Suppressor macrophage treated with lipopolysaccharide for 1 hour (primary cell): Measurements from ENCODE around the gene SLC9C2.
"Not testable (repeated sequence)": the region's sequence is repeated elsewhere in the genome, so short reads cannot be mapped to it uniquely, and the experiment has no call there.

Source experiments
- DNase-seq, 3 donors: peaks; one replicate each; pipeline ENCODE4 v3.0.0-alpha.2; 2020 to 2022

Gene SLC9C2

DNA sequence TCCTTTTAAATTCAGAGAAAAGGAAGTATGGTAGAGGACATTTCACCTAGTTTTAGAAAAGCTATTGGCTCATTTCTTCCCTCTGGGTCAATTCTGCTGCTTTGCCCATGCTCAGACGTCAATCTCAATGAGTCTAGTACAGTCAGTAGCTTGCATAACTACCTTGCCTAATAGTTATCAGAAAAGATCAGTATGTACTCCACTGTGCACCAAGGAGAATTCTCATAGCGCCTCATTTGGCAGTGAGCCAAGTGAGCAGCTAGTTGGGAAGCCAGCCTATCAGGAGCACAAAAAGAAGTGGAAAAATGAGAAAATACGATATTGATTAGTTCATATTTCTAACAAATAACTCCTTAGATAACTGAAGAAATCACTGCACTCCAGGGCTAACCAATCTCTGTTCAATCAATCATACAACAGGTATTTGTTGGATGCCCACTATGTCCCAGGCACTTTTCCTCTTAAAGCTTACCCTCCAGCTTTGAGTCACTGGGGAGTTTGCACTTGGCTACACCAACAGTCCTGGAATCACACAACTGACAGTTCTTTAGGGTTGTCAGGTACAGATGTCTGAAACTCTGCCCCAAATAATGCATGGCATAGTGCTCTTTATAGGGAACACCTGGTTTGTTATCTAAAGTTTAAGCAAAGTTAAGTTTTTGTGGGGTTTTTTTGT is 75.6 kb downstream of the SLC9C2 start:
- no peak for DNase-seq

DNA sequence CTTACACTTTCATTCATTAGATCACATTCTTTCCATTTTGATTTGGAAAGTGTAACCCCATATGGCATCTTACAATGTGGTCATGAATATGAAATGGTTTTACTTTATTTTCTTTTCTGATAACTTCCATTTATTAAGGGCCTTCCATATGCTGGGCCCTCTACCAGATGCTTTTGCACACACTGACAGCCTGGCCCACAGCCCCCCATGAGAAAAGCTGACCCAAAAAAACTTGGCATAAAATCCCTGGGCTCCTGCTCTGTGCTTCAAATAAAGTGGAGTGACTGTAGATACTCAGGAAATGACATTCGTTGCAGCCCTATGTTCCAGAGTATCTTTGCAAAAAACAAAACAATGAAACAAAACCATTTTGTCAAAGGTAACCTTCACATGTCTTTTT is 76.9 kb downstream of the SLC9C2 start:
- DNase-seq: no peak

DNA sequence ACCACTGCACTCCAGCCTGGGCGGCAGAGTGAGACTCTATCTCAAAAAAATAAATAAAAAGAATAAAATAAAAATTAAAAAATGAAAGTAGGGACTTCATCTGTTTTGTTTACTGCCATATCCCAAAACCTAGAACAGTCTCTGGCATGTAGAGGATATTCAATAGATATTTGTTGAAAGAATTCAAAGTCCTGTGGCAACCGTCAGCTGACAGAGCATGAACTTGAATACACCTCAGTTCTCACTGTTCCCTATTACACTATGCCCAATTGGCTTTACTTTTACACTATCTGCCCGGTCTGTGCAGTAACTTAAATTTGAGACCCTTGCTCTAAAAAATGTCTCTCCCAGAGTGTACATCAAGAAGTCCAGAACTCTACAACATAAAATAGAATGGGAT is 79.5 kb downstream of the SLC9C2 start:
- DNase-seq: no peak

DNA sequence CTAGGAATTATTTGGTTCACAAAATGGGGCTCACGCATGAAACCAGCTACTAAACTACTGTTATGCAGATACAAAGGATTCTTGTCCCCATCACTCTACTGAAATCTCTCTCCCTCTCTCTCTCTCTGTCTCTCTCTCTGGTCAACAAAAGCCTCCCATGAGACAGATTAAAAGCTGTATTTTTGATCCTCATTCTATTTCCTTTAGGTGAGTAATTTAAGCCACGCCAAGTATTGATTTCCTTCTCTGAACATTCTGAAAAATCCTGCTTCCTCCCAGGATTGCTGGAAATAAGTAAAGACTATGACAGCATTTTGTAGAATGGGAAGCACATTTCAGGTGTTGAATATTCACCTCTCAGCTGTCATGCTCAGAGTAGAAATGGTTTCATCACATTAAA is 82.1 kb downstream of the SLC9C2 start:
- DNase-seq: no peak

DNA sequence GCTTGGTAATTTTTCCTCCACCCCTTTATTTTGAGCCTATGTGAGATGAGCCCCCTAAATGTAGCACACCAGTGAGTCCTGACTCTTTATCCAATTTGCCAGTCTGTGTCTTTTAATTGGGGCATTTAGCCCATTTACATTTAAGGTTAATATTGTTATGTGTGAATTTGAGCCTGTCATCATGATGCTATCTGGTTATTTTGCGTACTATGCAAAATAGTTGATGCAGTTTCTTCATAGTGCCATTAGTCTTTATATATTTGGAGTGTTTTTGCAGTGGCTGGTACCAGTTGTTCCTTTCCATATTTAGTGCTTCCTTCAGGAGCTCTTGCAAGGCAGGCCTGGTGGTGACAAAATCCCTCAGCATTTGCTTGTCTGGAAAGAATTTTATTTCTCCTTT is 88.4 kb downstream of the SLC9C2 start:
- not testable (repeated sequence) for DNase-seq

DNA sequence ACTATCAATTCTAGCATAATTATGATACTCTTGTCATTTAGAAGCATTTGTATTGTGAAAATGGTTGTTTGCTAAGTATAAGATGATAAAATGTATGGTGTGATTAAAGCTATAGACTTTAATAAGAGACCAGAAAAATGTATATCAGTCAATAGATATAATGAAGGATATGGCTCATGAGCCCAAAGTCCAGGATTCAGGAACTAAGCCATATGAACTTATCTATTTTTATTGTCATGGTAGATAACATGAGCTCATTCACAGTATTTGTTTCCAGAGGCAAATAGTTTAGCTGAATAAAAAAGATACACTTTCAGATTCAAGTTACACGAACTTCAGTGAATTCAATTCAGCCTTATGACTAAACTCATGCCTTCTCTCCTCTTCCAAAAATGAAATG is 93.1 kb downstream of the SLC9C2 start:
- DNase-seq: no peak

DNA sequence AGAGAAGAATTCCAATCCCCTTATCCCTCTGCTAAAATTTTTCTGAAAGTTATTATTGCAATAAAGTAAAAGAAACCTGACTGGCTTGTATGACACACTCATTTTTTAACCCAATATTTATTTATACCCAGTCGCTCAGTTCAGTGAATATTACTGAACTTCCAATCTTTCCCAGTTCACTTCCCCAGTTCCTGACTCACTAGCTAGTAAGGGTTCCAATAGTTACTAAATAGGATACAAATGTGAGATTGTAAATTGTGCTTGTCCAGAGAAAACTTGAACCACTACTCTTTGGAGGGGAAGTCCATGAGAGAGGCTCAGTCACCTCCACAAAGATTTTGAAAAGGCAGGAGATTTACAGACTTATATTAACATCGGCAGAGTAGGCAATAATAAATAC is 94.3 kb downstream of the SLC9C2 start:
- DNase-seq: no peak

DNA sequence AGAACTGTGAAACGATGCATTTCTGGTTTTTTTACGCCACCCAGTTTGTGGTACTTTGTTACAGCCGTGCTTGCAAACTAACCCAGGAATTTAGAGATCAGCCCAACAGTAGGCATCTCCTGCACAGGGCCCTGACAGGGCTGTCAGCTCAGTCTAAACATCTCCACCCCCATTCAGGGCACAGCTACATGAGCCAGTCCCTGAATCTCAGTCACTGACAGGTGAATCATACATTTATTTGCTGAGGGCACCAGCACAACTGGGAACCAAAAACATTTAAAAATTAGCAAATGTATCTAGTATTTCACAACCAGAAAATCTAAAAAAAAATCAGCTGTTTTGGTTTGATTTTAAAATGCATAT is 95.0 kb downstream of the SLC9C2 start:
- DNase-seq: no peak

DNA sequence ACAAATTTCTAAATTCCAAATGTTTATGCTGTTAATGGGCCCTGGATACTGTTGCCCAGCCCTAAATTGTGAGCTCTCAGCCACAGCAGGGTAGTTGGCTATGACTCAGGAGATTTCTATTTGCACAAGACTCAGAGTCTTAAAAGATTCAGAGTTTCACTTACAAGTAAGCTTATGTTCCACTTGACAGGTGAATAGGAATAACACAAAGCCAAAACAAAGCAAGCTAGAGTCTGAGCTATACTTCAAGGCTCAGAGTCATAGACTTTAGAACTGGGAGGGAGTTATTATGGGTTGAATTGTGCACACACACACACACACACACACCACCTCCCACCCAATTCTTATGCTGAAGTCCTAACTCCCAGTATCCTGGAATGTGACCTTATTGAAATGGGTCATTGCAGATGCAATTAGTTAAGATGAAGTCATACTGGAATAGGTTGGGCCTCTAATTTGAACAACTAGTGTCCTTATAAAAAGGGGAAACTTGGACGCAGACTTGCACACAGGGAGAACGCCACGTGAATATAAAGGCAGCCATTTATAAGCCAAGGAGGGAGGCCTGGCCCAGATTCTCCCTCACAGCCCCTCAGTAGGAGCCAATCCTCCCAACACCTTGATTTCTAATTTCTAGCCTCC is 95.5 kb downstream of the SLC9C2 start:
- no peak for DNase-seq

DNA sequence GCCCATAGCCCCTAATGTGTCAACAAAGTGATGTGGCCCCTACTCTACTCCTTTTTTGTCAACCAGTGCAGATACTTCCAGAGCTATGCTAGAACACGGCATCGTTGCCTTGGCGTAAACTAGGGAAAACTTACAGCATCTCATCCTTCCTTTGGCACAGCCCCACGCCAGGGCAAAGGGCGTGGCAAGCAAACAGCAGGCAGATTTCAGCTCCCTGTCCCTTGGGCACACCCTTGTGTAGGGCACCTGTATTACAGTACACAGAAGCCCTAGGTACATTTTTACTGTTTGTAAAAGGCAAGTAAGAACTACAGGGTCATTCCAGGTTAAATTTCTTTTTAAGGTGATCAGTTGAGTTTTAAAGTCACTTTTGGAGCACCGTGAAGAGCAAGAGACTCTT is 96.4 kb downstream of the SLC9C2 start:
- no peak for DNase-seq

DNA sequence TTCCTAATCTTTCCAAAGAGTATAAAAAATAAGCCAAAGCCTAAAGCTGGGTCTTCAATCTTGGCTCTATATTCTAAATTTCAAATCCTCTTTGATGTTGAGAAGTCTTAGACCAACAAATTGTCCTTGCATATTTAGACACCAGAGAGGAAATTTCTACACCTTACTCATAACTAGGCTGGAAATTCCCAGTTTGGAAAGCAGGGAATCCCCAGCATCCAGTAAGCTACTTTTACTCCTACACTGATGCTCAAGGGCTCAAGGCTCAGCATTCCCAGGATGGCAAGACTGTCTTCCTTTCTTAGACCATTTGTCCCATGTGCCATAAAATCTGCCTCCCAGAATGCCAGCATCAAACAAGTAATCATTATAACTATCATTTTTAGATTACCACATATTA is 97.5 kb downstream of the SLC9C2 start:
- DNase-seq: peak; percentile 41 to 48 (median 42)

DNA sequence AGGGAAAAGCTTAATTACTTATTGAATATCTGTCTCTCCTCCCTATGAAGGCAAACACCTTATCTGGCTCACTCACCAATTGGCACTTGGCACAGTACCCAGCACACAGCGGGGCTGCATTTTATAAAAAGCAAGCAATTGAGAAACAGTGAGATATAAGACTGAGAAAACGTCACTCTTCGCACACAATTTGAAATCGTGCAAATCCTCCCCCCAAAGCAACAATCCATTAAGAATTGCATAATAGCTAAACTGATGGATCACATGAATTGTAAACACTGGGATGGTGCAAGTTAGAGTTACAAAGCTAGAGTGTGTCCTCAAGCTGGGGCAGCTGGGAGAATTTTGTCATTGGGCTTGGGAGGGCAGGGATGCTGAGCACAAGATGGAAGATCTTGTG is 98.6 kb downstream of the SLC9C2 start:
- DNase-seq: no peak

DNA sequence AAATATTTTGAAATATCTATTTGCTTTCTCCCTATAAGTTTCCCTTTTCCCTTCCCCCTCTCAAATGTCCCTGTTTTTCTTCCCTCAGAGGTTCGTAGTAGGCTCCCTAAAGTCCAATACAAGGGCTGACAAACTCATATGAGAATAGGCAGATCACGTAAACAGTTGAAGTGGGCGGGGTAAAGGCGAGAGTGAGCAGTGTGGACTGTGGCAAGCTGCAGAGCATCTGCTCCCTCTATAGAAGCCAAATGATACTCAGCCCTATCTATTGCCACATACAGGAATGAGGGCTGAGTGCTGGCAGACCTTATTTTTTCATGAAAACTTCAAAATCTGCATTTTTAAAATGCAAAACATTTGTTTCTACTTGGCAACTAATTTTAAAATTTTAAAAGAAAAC is 99.5 kb downstream of the SLC9C2 start:
- no peak for DNase-seq

DNA sequence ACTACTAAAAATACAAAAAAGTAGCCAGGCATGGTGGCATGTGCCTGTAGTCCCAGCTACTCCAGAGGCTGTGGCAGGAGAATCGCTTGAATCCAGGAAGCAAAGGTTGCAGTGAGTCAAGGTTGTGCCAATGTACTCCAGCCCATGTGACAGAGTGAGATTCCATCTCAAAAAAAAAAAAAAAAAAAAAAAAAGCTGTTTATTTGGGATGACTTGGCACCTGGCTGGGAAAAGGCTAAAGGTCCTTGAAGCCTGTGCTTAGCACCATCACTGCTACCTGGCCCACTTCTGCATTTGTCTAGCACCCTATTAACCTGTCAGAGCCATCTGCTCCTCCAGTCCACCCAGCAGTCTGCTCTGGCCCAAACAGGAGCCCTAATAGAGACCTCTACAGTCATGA is 100.8 kb downstream of the SLC9C2 start:
- no peak for DNase-seq

DNA sequence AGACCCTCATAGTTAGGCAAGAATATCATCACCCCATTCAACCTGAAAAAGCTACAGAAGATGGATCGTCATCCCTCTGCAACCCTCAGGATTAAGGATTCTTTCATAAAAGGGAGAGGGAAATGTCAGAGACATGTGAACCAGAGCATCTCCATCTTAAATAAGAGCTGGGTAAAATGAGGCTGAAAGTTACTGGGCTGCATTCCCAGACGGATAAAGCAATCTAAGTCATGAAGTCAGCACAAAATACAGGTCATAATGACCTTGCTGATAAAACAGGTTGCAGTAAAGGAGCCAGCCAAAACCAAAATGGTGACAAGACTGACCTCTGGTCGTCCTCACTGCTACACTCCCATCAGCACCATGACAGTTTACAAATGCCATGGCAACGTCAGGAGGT is 103.1 kb downstream of the SLC9C2 start:
- no peak for DNase-seq

DNA sequence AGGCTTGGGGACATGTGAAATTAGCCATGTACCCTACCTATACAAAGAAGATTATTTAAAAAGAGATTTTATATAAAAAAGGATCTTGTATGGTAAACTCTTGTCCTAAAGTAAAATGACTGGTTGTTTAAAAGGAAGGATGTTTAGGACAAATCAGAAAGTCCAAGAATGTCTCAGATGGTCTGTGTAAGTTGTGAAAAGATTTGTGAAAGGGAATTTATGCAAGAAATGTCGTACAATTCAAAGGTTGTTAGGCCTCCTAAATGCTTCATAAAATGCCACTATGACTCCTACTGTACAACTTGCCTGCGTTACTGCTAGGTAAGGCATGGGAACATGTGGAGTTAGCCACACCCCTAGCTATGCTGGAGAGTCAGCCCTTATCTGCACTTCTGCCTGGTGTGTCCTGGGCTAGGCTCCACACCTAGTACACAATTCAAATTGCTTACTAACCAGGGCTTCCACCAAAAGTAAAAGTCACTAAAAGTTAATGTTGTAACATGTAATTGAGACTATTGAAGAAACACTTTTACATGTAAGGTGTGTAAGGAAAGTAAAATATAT is 106.0 kb downstream of the SLC9C2 start:
- DNase-seq: no peak

DNA sequence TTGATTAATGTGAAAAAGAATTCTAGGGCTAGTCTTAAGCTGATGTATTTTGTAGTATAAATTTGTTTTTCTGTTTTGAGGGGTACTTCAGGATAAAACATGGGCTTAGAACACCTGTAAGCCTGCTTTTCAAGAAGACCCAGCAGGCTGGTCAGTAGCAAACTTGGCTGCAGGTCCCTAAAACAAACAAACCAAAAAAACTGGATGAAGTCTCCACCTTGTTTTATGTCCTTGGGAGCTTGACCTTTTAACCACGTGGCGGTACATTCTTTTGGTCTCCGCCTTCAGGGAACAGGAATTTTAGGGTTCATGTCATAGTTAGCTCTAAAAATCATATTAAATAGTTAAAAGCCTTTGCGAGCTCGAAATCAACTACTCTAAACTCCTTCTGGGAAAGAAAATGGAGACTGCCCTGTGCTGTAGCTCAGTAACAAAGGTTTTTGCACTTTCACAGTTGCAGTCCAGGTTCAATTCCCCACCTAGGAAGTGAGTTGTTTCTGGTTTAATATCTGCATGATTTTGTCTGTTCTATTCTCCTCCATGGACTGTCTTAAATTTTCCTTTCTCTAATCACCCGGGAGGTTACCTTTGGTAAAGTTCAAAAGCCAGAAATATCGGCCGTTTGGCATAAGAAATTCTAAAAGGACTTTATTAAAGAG is 107.1 kb downstream of the SLC9C2 start:
- no peak for DNase-seq

DNA sequence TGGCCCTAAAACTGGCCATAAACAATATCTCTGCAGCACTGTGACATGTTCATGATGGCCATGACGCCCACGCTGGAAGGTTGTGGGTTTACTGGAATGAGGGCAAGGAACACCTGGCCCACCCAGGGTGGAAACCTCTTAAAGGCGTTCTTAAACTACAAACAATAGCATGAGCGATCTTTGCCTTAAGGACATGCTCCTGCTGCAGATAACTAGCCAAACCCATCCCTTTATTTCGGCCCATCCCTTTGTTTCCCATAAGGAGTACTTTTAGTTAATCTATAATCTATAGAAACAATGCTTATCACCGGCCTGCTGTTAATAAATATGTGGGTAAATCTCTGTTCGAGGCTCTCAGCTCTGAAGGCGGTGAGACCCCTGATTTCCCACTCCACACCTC is 109.7 kb downstream of the SLC9C2 start:
- DNase-seq: not testable (repeated sequence)

DNA sequence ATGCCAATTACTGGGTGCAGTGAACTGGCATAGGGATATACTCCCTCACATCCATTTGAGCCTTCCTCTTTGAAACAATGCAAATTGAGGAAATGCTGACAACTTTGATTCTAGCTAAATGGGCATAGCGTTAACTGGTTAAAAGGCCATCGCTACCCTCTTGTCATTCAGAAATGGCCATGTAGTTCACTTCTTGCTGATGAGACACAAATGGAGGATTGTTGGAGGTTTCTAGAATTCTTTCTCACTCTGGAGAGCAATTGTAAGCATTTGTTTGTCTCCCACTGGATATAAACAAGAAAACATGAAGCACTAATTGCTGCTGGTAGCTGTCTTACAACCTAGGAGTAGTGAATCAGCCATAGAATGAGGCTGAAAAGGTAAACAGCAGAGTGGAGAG is 111.4 kb downstream of the SLC9C2 start:
- DNase-seq: no peak

DNA sequence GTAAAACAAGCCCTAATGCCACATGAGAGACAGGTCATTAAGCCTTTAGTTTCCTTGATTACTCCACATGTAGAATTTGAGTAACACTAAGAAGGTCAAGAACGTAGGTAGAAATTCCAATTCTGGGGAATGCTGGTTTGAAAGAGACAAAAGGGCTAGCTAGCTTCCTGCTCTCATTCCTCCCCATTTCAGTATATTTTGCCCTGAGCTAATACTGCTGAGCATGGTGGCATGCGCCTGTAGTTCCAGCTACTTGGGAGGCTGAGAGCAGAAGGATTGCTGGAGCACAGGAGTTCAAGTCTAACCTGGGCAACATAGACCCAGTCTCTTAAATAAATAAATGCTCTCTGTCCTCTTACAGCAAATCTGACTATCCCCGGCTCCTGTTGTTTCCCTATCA is 112.9 kb downstream of the SLC9C2 start:
- DNase-seq: no peak

DNA sequence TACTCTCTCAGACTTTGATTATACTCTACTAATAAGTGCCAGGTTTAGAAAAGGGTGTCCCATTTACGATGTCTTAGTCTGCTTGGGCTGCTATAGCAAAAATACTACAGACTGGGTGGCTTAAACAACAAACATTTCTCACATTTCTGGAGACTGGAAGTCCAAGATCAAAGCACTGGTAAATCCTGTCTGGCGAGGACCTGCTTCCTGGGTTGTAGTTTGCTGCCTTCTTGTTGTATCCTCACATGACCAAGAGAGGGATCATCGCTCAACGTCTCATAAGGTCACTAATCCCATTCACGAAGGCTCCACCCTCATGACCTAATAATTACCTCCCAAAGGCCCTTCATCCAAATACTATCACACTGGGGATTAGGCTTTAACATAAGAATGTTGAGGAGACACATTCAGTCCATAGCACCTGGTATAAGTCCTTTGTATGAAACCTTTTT is 113.7 kb downstream of the SLC9C2 start:
- no peak for DNase-seq

DNA sequence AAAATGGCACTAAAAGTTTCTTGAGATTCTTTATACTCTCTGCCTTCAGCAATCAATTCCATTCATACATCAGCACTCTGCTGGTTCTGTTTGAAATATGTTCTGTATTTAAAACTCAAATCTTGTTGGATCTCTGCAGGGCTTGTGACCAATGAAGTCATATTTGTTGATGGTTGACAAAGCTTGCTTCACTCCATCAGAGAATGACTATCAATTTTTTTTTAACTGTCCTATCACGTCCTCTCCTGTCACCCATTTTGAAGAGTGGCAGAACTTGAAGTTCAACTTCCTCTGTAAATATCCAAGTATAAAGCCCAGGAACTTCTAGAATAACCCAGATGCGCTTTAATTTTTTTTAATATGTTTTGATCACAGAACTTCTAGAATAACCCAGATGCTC is 114.9 kb downstream of the SLC9C2 start:
- DNase-seq: no peak

DNA sequence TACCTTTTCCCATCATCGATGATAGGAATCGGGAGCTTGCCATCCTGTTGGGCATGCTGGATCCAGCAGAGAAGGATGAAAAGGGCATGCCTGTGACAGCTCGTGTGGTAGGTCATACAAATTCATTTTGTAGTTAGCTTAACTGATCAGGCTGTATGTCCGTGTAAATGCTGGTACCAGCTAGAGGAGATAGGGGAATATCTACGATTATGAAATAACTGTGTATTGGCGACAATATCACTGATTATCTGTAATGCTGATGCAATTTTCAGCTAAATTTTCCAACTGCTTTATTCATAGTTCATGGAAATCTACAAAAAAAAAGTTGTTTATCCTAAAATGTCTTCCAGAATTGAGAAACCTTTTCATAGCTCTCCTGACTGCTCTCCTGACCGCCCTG is 117.5 kb downstream of the SLC9C2 start:
- no peak for DNase-seq

DNA sequence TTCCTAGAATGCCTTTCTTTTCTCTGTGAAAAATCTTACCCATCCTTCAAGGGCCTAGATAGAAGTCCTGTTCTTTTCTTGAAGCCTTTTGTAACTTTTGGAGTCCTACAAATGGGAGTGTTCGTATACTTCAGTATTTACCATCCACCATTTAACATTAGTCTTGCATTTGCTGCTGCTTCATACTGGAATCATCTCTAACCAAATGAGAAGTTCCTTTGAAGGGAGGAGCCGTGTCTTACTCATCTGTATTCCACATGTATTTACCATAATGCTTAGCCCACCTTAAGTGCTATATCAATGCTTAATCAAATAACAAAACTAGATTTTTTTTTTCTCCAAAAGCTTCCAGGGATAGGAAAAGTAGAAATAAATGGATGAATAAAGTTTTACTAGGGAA is 118.6 kb downstream of the SLC9C2 start:
- DNase-seq: no peak
